Suprapubic skin (tissue), 4 donors: ENCODE results near the gene FAM53A. TPM values are rescaled to one million over a fixed set of nuclear protein-coding genes. Genes with fewer than 3 reads are reported as not detected.
A peak's percentile ranks its signal among the peaks of the same experiment; 100 is the strongest.

Source experiments
- DNase-seq, 2 donors: peaks; one replicate each; pipeline ENCODE4 v3.0.0-alpha.2; 2019; ENCODE audit warnings: low spot score in 2 of 2
- H3K27ac ChIP-seq: fragments of 200-600 bp; sonication (generic); one replicate; pipeline ENCODE4 v1.5.1; 2019
- H3K27me3 ChIP-seq: fragments of 200-600 bp; sonication (generic); one replicate; pipeline ENCODE4 v1.5.1; 2019
- H3K36me3 ChIP-seq: fragments of 200-600 bp; sonication (generic); one replicate; pipeline ENCODE4 v1.5.1; 2019
- H3K4me1 ChIP-seq: fragments of 200-600 bp; sonication (generic); one replicate; pipeline ENCODE4 v1.5.1; 2019
- H3K4me3 ChIP-seq: fragments of 200-600 bp; sonication (generic); one replicate; pipeline ENCODE4 v1.5.1; 2019; ENCODE audit warnings: mild to moderate bottlenecking
- H3K9me3 ChIP-seq: fragments of 200-600 bp; sonication (generic); one replicate; pipeline ENCODE4 v1.5.1; 2019
- EP300 ChIP-seq: sonication (generic); formaldehyde crosslinking; IDR thresholded peaks from one replicate; pipeline ENCODE4 v1.6.1; 2017; ENCODE audit warnings: antibody characterized with exemption
- POLR2A ChIP-seq, 2 donors: fragments of 450-650 bp; IDR thresholded peaks; one replicate each; pipeline ENCODE4 v1.6.1; 2017; ENCODE audit warnings: antibody characterized with exemption in 2 of 2, mild to moderate bottlenecking in 2 of 2, moderate library complexity in 2 of 2
- POLR2AphosphoS5 ChIP-seq, 3 donors: sonication (generic); formaldehyde crosslinking; IDR thresholded peaks; one replicate each; pipeline ENCODE4 v1.6.1; 2017; ENCODE audit warnings: antibody characterized with exemption in 3 of 3
- WGBS: methylation state at CpG from one replicate; pipeline ENCODE4 v1.1.5; 2018; 5-methylcytosine and 5-hydroxymethylcytosine counted together
- total RNA-seq, 4 donors: library from RNA; depleted of rRNA; stranded (reverse); fragments of >200 nt; gene quantifications; one replicate each; pipeline ENCODE4 v1.1.0, GENCODE V29; 2016
- TF ChIP-seq, protein P1 (sequence below), 2 donors: fragments of 200-600 bp in 1 of 2; fragments of 450-650 bp in 1 of 2; sonication (generic) in 1 of 2; IDR thresholded peaks; one replicate each; pipeline ENCODE4 v1.5.1; 2016 to 2019; ENCODE audit warnings: antibody characterized with exemption in 2 of 2, mild to moderate bottlenecking in 1 of 2, moderate library complexity in 1 of 2

Gene FAM53A
- total RNA-seq, 4 donors from 2014 or later: 2.2 to 8.0 (median 4.9) TPM

DNA sequence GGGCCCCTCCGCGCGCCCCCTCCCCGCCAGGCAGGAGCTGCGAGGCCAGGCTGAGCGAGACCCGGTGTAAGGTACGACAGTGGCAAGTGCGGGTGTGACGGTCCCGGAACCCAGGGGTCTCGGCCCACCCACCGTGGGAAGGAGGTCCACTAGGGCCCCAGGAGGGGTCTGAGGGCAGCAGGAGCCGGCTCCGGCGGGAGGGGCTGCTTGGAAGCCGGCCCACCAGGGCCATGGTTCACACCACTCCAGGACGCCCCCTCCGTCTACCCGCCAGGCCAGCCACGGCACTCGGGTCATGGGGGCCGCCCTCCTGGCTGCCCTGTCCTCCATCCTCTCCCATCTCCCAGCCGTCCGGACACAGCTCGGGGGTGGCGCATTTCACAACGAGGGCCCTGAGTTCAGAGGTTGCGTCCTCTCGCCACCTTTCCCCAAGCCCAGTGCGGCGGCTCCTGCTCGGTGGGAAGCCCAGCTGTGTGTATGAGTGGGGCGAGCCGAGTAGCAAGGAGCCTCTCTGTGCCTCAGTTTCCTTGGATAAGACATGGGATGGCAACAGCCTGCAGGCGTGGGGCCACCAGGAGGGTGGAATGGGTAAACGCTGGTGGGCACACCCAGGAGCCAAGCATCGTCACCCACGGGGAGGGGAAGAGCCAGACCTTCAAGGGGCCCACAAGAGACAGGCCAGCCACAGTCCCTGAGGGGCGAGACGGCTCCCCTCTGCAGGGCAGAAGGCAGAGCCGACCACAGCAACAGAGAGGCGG lies 81.3 kb downstream of the FAM53A start:
- H3K27ac ChIP-seq: no peak overlapping the region
- no peaks in the 10 kb centered on the region for H3K9me3 ChIP-seq
- DNase-seq: peak; percentile 55 to 62
- H3K27me3 ChIP-seq: peaks cover 39% of the 10 kb centered on the region
- TF ChIP-seq, protein P1, sequence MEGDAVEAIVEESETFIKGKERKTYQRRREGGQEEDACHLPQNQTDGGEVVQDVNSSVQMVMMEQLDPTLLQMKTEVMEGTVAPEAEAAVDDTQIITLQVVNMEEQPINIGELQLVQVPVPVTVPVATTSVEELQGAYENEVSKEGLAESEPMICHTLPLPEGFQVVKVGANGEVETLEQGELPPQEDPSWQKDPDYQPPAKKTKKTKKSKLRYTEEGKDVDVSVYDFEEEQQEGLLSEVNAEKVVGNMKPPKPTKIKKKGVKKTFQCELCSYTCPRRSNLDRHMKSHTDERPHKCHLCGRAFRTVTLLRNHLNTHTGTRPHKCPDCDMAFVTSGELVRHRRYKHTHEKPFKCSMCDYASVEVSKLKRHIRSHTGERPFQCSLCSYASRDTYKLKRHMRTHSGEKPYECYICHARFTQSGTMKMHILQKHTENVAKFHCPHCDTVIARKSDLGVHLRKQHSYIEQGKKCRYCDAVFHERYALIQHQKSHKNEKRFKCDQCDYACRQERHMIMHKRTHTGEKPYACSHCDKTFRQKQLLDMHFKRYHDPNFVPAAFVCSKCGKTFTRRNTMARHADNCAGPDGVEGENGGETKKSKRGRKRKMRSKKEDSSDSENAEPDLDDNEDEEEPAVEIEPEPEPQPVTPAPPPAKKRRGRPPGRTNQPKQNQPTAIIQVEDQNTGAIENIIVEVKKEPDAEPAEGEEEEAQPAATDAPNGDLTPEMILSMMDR (IDR thresholded peaks at IDR 0.05): no peak
- TF ChIP-seq POLR2A (IDR thresholded peaks at IDR 0.05): no peak
- TF ChIP-seq EP300: no peak
- TF ChIP-seq POLR2AphosphoS5 (IDR thresholded peaks at IDR 0.05): no peak
- peaks cover 11% of the 10 kb centered on the region for H3K4me1 ChIP-seq
- WGBS: 77% methylated on average over 21 of the region's 43 CpGs
- no peaks in the 10 kb centered on the region for H3K36me3 ChIP-seq
- no peak overlapping the region for H3K4me3 ChIP-seq

DNA sequence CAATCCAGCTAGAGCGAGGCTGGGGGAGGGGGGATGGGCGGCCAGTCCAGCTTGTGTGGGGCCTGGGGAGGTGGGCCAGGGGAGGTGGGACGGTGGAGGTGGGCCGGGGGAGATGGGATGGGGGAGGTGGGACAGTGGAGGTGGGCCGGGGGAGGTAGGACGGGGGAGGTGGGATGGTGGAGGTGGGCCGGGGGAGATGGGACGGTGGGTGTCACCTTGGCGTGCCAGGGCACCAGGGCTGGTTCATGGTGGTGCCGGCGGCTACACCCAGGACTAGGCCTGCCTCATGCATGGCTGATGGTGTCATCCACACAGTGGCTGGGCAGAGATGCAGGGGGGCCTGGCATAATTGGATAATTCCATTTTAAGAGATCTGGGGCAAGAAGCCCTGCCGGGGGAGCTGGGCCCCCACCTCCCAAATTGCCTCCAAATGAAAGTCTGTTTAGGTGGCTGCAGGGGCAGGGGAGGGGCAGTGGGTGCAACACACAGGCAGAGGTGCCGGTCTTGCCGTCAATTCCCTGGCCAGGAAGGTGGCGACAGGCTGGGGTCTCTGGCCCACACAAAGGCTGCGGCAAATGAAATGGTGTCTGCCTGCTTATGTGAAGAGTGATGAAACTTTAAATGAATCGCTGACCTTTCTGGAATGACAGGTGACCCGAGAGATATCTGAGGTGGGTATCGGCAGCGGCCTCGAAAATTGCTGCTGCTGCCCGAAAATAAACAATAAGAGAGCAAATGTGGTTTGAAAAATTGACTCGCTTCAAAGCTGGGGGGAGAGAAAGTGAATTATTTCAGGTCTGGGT lies 82.1 kb downstream of the FAM53A start:
- peaks cover 11% of the 10 kb centered on the region for H3K4me1 ChIP-seq
- H3K9me3 ChIP-seq: no peaks in the 10 kb centered on the region
- no peaks in the 10 kb centered on the region for H3K36me3 ChIP-seq
- peaks cover 39% of the 10 kb centered on the region for H3K27me3 ChIP-seq
- TF ChIP-seq, protein P1 (IDR thresholded peaks at IDR 0.05): no peak
- TF ChIP-seq POLR2A (IDR thresholded peaks at IDR 0.05) (no peak), POLR2AphosphoS5 (IDR thresholded peaks at IDR 0.05) (no peak), EP300 (no peak)
- no peak overlapping the region for H3K4me3 ChIP-seq
- H3K27ac ChIP-seq: no peak overlapping the region
- 92% methylated on average over 20 of the region's 23 CpGs for WGBS
- DNase-seq: peak; percentile 42 to 76

DNA sequence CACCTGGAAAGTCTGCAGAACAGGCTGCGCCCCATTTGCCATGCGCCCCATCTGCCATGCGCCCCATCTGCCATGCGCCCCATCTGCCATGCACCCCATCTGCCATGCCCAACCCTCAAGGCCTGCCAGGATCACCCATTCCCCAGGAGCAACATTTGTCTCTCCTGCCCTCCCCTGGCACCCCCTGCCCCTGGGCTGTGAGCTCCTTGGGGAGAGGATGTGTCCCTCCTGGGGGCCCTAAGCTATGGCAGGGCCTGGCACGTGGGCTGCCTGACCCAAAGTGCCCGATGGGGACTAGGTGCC lies 82.6 kb downstream of the FAM53A start:
- H3K4me1 ChIP-seq: peaks cover 11% of the 10 kb centered on the region
- no peak overlapping the region for H3K27ac ChIP-seq
- peaks cover 36% of the 10 kb centered on the region for H3K27me3 ChIP-seq
- no peaks in the 10 kb centered on the region for H3K9me3 ChIP-seq
- no peaks in the 10 kb centered on the region for H3K36me3 ChIP-seq
- WGBS: 100% methylated on average over 4 of the region's 6 CpGs
- DNase-seq: no peak
- TF ChIP-seq POLR2A (IDR thresholded peaks at IDR 0.05) (no peak), POLR2AphosphoS5 (IDR thresholded peaks at IDR 0.05) (no peak), EP300 (no peak)
- TF ChIP-seq, protein P1 (IDR thresholded peaks at IDR 0.05): no peak
- no peak overlapping the region for H3K4me3 ChIP-seq

DNA sequence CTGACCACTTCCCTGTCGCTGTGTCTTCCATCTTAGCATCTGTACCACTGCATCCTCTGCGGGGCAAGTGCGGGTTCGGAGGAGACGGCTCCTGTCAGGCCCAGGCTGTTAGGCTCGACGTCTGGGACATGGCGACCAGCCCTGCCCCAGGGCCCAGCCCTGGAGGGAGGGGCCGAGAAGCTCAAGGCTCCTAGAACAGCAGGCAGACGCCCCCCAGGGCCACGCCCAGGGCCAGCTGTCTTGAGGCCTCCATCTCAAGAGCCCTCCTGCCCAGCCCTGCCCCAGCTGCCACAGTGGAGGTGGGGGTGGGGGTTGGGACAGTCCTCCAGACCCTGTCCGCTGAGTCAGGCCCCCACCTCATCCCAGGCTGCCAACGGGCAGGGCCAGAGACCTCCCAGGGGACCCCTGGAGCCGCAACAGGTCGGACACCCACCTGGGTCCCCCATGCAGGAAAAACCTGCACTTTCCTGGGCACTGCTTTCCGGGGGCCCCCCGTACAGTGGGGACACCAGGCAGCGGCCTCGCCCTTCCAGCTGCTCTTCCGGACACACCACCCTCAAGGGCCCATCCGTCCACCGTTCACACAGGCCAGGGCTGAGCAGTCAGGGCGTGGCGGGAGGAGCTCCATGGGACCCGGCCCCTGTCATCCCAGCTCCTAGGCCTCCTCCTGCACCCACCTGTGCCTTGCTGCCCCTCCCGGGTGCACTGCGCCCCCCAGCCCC lies 83.1 kb downstream of the FAM53A start:
- H3K36me3 ChIP-seq: no peaks in the 10 kb centered on the region
- no peak overlapping the region for H3K27ac ChIP-seq
- 67% methylated on average over 7 of the region's 27 CpGs for WGBS
- peak; percentile 61 to 69 for DNase-seq
- no peaks in the 10 kb centered on the region for H3K9me3 ChIP-seq
- TF ChIP-seq POLR2A (IDR thresholded peaks at IDR 0.05): no peak
- TF ChIP-seq, protein P1 (IDR thresholded peaks at IDR 0.05): no peak
- TF ChIP-seq POLR2AphosphoS5 (IDR thresholded peaks at IDR 0.05): no peak
- TF ChIP-seq EP300: no peak
- peaks cover 11% of the 10 kb centered on the region for H3K4me1 ChIP-seq
- no peak overlapping the region for H3K4me3 ChIP-seq
- peaks cover 36% of the 10 kb centered on the region for H3K27me3 ChIP-seq
